Stimulated activated CD4-positive, alpha-beta T cell treated with anti-CD3 and anti-CD28 coated beads, Interleukin-2, amount 100 ng/mL, for 4 hours (primary cell): ENCODE measurements around the gene HAND2.

Experiments used
- DNase-seq: peaks from one replicate; pipeline ENCODE4 v3.0.0-alpha.2; 2020; ENCODE audit warnings: low read depth

HAND2 gene

GRCh38 chr4:173529477-173530325, at the start of gene HAND2:
Gene HAND2 (minus strand): TSS chr4:173530229. CDS start chr4:173529289, 940 bp downstream.
- no peak for DNase-seq

- no peak for DNase-seq
Observed at GRCh38 chr4:173578956-173579355, 48.9 kb upstream of the HAND2 start.

- no peak for DNase-seq
Observed at GRCh38 chr4:173577963-173578362, 47.9 kb upstream of the HAND2 start.

GRCh38 chr4:173575482-173576152, 45.6 kb upstream of the HAND2 start:
- no peak for DNase-seq

GRCh38 chr4:173573725-173574124, 43.7 kb upstream of the HAND2 start:
- DNase-seq: no peak

- DNase-seq: no peak
Observed at GRCh38 chr4:173573286-173573685, 43.3 kb upstream of the HAND2 start.

GRCh38 chr4:173572493-173573129, 42.6 kb upstream of the HAND2 start:
- DNase-seq: no peak

GRCh38 chr4:173571620-173572019, 41.6 kb upstream of the HAND2 start:
- no peak for DNase-seq

- DNase-seq: no peak
Observed at GRCh38 chr4:173565281-173565680, 35.3 kb upstream of the HAND2 start.

GRCh38 chr4:173564461-173564860, 34.4 kb upstream of the HAND2 start:
- DNase-seq: no peak

GRCh38 chr4:173560896-173561295, 30.9 kb upstream of the HAND2 start:
- no peak for DNase-seq

- DNase-seq: no peak
Observed at GRCh38 chr4:173556398-173557131, 26.5 kb upstream of the HAND2 start.

GRCh38 chr4:173547889-173548288, 17.9 kb upstream of the HAND2 start:
- DNase-seq: no peak

- DNase-seq: no peak
Observed at GRCh38 chr4:173546776-173547175, 16.7 kb upstream of the HAND2 start.

GRCh38 chr4:173545440-173545839, 15.4 kb upstream of the HAND2 start:
- no peak for DNase-seq

GRCh38 chr4:173543266-173543665, 13.2 kb upstream of the HAND2 start:
- DNase-seq: no peak

GRCh38 chr4:173539986-173540385, 10.0 kb upstream of the HAND2 start:
- no peak for DNase-seq

- no peak for DNase-seq
Observed at GRCh38 chr4:173538909-173539445, 8.9 kb upstream of the HAND2 start.

GRCh38 chr4:173538148-173538908, 8.3 kb upstream of the HAND2 start:
- no peak for DNase-seq

GRCh38 chr4:173537613-173538147, 7.7 kb upstream of the HAND2 start:
- no peak for DNase-seq
